Measurements from ENCODE around the gene CD69.
A peak's percentile ranks its signal among the peaks of the same experiment; 100 is the strongest.
"Not testable (repeated sequence)": the region's sequence is repeated elsewhere in the genome, so short reads cannot be mapped to it uniquely, and the experiment has no call there.

The CD69 gene

GRCh38 chr12:9724023-9724422 lies 36.7 kb downstream of the CD69 start:
- Histone ChIP-seq H3K9me3 (ENCODE audit: control insufficient read depth in 2 of 2, low read length in 2 of 2) (no peaks in the 10 kb centered on the region), H3K4me1 (ENCODE audit: control insufficient read depth in 2 of 2, insufficient read depth in 2 of 2, low read length in 2 of 2) (peaks cover 0 to 3% of the 10 kb centered on the region in 2 donors), H3K27ac (ENCODE audit: low read depth in 2 of 2, low read length in 2 of 2) (peak overlapping the region in 1 of 2 donors; percentile 41)

DNA sequence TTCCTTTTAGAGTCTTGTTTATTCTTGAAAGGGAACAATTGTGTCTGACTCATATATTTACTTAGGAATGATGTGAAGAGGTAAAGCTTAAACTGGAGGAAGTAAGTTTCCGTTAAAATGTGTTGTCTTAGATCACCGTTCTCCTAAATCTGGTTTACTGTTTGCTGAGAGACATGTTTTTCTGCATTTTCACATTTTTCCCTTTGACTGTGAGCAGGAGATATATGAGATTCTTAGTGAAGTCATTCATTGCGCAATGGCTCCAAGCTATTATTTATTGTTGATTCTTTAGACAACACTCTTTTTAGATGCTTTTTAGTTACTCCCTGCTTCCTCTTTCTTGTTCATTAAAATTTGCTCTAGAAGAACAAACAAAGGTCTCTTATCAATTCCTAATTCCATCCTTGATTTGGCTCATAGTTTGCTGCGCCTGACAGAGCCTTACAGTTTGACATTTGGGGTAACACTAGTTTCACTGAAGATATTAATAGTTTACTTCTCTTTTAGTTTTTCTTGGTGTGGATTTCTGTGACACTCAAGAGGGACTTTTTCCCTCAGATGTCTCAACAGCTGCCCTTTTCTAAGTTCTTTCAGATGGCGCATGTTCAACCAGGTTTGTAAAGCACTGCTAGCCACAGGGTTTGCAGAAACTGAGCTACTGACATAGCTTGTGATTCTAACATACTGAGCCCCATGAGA lies 39.2 kb downstream of the CD69 start:
- no peaks in the 10 kb centered on the region for H3K9me3 ChIP-seq (ENCODE audit: control insufficient read depth in 2 of 2, low read length in 2 of 2)
- no peak overlapping the region for H3K9ac ChIP-seq (ENCODE audit: low read depth in 1 of 2, low read length in 2 of 2)
- H3K36me3 ChIP-seq (ENCODE audit: control insufficient read depth in 2 of 2, insufficient read depth in 2 of 2, low read length in 2 of 2), result no peaks in the 10 kb centered on the region
- H3K4me1 ChIP-seq (ENCODE audit: control insufficient read depth in 2 of 2, insufficient read depth in 2 of 2, low read length in 2 of 2), result peaks cover 0 to 3% of the 10 kb centered on the region in 2 donors
- H3K27me3 ChIP-seq (ENCODE audit: control insufficient read depth in 2 of 2, insufficient read depth in 2 of 2, low read length in 2 of 2), result no peaks in the 10 kb centered on the region
- peak overlapping the region; percentile 38 to 50 for H3K27ac ChIP-seq (ENCODE audit: low read depth in 2 of 2, low read length in 2 of 2)
- H3K4me3 ChIP-seq (ENCODE audit: low read length in 2 of 2), result no peak overlapping the region

More at GRCh38 chr12:9724023-9724422, 36.7 kb downstream of the CD69 start:
- no peak overlapping the region for H3K4me3 ChIP-seq (ENCODE audit: low read length in 2 of 2)
- no peak overlapping the region for H3K9ac ChIP-seq (ENCODE audit: low read depth in 1 of 2, low read length in 2 of 2)
- no peaks in the 10 kb centered on the region for H3K36me3 ChIP-seq (ENCODE audit: control insufficient read depth in 2 of 2, insufficient read depth in 2 of 2, low read length in 2 of 2)
- H3K27me3 ChIP-seq (ENCODE audit: control insufficient read depth in 2 of 2, insufficient read depth in 2 of 2, low read length in 2 of 2), result no peaks in the 10 kb centered on the region

DNA sequence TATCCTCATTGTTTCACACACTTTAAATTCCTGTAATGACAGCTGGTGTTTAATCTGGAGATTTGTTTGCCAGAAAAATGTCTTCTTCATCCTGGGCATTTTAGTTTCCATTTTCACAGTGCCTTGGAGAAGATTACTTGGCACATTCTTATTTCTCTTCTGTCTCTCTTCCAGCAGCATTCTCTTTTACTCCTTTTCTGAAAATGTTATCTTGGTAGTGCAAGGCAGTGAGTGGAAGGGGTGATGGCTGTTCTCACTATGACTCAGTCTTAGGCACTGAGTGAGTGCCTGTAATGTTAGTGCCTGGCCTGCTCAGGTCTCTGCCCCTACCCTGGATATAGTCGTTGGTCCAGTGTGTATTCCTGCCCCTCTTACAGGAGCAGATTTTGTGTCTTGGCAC lies 40.9 kb downstream of the CD69 start:
- Histone ChIP-seq H3K9ac (ENCODE audit: low read depth in 1 of 2, low read length in 2 of 2) (no peak overlapping the region), H3K4me1 (ENCODE audit: control insufficient read depth in 2 of 2, insufficient read depth in 2 of 2, low read length in 2 of 2) (peaks cover 0 to 3% of the 10 kb centered on the region in 2 donors), H3K27ac (ENCODE audit: low read depth in 2 of 2, low read length in 2 of 2) (peak overlapping the region in 1 of 2 donors; percentile 12), H3K4me3 (ENCODE audit: low read length in 2 of 2) (no peak overlapping the region), H3K9me3 (ENCODE audit: control insufficient read depth in 2 of 2, low read length in 2 of 2) (no peaks in the 10 kb centered on the region), H3K27me3 (ENCODE audit: control insufficient read depth in 2 of 2, insufficient read depth in 2 of 2, low read length in 2 of 2) (no peaks in the 10 kb centered on the region), H3K36me3 (ENCODE audit: control insufficient read depth in 2 of 2, insufficient read depth in 2 of 2, low read length in 2 of 2) (no peaks in the 10 kb centered on the region)

- H3K27me3 ChIP-seq (ENCODE audit: control insufficient read depth in 2 of 2, insufficient read depth in 2 of 2, low read length in 2 of 2), result no peaks in the 10 kb centered on the region
- H3K4me3 ChIP-seq (ENCODE audit: low read length in 2 of 2), result no peak overlapping the region
- no peak overlapping the region for H3K9ac ChIP-seq (ENCODE audit: low read depth in 1 of 2, low read length in 2 of 2)
- H3K4me1 ChIP-seq (ENCODE audit: control insufficient read depth in 2 of 2, insufficient read depth in 2 of 2, low read length in 2 of 2), result peaks cover 0 to 3% of the 10 kb centered on the region in 2 donors
- no peak overlapping the region for H3K27ac ChIP-seq (ENCODE audit: low read depth in 2 of 2, low read length in 2 of 2)
- no peaks in the 10 kb centered on the region for H3K36me3 ChIP-seq (ENCODE audit: control insufficient read depth in 2 of 2, insufficient read depth in 2 of 2, low read length in 2 of 2)
- H3K9me3 ChIP-seq (ENCODE audit: control insufficient read depth in 2 of 2, low read length in 2 of 2), result no peaks in the 10 kb centered on the region
Measured at GRCh38 chr12:9718968-9719367, 41.7 kb downstream of the CD69 start.

DNA sequence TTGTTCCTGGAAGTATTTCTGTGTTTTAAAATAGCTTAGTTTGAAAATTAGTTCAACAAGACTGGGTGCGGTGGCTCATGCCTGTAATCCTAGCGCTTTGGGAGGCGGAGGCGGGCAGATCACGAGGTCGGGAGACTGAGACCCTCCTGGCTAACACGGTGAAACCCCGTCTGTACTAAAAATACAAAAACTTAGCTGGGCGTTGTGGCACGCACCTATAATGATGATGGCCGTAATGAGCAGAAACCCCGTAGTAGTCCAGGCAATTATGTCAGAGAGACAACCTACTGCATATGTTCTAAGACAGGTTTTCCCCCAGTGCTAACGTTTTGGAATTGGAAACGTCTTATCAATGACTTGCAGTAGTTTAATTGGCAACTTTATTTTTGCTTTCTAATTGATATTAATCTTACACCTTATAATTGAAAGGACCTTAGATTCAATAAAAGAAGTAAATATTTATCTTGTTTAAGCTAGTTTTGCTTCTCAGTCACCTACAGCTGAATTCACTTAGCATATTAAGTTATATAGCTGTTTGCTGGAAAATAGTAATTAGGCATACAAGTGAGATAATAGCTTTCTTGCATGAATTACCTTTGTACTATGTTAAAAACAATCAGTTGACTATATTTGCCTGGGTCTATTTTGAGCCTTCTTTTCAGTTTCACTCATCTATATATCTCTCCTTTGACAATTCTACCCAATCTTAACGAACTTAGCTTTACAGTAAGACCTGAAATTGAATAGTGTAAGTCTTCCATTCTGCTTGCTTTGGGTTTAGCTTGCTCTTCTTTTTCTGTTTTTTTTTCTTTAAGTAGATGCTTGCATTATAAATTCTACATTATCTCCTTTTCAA lies 43.4 kb downstream of the CD69 start:
- Histone ChIP-seq H3K36me3 (ENCODE audit: control insufficient read depth in 2 of 2, insufficient read depth in 2 of 2, low read length in 2 of 2) (no peaks in the 10 kb centered on the region), H3K27ac (ENCODE audit: low read depth in 2 of 2, low read length in 2 of 2) (no peak overlapping the region), H3K9me3 (ENCODE audit: control insufficient read depth in 2 of 2, low read length in 2 of 2) (no peaks in the 10 kb centered on the region), H3K4me3 (ENCODE audit: low read length in 2 of 2) (no peak overlapping the region), H3K27me3 (ENCODE audit: control insufficient read depth in 2 of 2, insufficient read depth in 2 of 2, low read length in 2 of 2) (no peaks in the 10 kb centered on the region), H3K9ac (ENCODE audit: low read depth in 1 of 2, low read length in 2 of 2) (no peak overlapping the region), H3K4me1 (ENCODE audit: control insufficient read depth in 2 of 2, insufficient read depth in 2 of 2, low read length in 2 of 2) (peaks cover 0 to 3% of the 10 kb centered on the region in 2 donors)

DNA sequence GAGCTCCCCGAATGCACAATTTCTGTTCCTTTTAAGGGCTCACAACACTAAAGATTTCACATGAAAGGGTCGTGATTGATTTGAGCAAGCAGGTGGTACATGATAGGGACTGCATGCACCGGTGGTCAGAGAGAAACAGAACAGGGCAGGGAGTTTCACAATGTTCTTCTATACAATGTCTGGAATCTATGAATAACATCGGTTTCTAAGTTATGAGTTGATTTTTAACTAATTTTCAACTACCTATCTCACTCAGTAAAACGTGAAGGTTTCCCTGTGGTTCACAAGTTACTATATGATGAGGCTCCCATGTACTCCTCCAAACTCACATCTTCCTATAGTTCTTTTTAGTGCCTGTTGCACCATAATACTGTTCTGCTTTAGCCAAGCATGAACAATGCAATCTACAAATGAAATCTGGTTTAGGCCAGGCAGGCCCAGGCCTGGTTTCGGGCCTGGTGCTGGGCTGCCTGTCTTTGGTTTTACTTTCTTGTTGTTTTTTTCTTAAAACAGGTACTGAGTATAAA lies 47.6 kb downstream of the CD69 start:
- H3K27ac ChIP-seq (ENCODE audit: low read depth in 2 of 2, low read length in 2 of 2); H3K9ac ChIP-seq (ENCODE audit: low read depth in 1 of 2, low read length in 2 of 2); H3K9me3 ChIP-seq (ENCODE audit: control insufficient read depth in 2 of 2, low read length in 2 of 2); H3K4me3 ChIP-seq (ENCODE audit: low read length in 2 of 2); H3K27me3 ChIP-seq (ENCODE audit: control insufficient read depth in 2 of 2, insufficient read depth in 2 of 2, low read length in 2 of 2); H3K36me3 ChIP-seq (ENCODE audit: control insufficient read depth in 2 of 2, insufficient read depth in 2 of 2, low read length in 2 of 2); H3K4me1 ChIP-seq (ENCODE audit: control insufficient read depth in 2 of 2, insufficient read depth in 2 of 2, low read length in 2 of 2): not testable (repeated sequence)

DNA sequence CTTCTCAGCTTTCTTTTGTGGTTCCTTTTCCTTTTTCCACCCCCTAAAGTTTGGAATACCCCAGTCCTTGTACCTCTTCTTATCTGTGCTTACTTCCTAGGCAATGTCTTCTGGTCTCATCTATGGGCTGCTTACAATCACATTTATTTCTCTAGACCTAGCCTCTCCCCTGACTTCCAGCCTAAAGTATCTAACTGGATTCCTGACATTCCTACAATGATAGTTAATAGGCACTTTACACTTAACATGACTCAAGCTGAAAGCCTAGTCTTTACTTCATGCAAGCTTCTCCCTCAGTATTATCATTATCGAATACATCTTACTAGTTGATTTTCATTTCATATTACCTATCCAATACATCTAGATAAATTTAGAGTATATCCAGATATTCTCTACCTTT lies 49.0 kb downstream of the CD69 start:
- no peaks in the 10 kb centered on the region for H3K36me3 ChIP-seq (ENCODE audit: control insufficient read depth in 2 of 2, insufficient read depth in 2 of 2, low read length in 2 of 2)
- no peak overlapping the region for H3K27ac ChIP-seq (ENCODE audit: low read depth in 2 of 2, low read length in 2 of 2)
- peaks cover 4 to 5% of the 10 kb centered on the region in 2 donors for H3K4me1 ChIP-seq (ENCODE audit: control insufficient read depth in 2 of 2, insufficient read depth in 2 of 2, low read length in 2 of 2)
- no peak overlapping the region for H3K4me3 ChIP-seq (ENCODE audit: low read length in 2 of 2)
- no peaks in the 10 kb centered on the region for H3K27me3 ChIP-seq (ENCODE audit: control insufficient read depth in 2 of 2, insufficient read depth in 2 of 2, low read length in 2 of 2)
- no peak overlapping the region for H3K9ac ChIP-seq (ENCODE audit: low read depth in 1 of 2, low read length in 2 of 2)
- no peaks in the 10 kb centered on the region for H3K9me3 ChIP-seq (ENCODE audit: control insufficient read depth in 2 of 2, low read length in 2 of 2)

DNA sequence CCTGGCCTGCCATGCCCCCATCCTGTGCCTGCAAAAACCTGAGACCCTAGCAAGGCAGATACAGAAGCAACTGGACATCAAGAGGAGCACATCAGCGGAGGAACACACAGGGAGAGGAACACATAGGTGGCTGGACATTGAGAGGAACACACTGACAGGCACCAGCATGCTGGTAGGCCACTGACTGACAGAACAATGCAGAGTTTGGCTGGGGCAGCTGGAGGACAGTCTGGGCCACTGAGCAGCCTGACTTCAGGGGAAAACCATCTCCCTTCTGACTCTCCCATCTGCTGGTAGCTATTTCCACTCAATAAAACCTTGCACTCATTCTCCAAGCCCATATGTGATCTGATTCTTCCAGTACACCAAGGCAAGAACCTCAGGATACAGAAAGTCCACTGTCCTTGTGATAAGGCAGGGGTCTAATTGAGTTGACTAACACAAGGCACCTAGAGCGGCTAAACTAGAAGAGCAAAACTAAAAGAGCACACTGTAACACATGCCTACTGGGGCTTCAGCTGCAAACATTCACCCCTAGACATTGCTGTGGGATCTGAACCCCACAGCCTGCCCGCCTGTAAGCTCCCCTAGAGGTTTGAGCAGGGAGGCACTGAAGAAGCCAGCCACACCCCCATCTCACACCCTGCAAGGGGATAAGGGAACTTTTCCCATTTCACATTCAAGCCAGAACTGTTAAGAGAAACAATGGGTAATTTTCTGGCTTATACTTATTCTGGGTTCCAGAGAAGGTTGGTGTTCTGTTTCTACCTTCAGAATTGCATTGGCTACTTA lies 49.9 kb downstream of the CD69 start:
- H3K27ac ChIP-seq (ENCODE audit: low read depth in 2 of 2, low read length in 2 of 2), result no peak overlapping the region
- H3K4me1 ChIP-seq (ENCODE audit: control insufficient read depth in 2 of 2, insufficient read depth in 2 of 2, low read length in 2 of 2), result peaks cover 4 to 5% of the 10 kb centered on the region in 2 donors
- no peak overlapping the region for H3K4me3 ChIP-seq (ENCODE audit: low read length in 2 of 2)
- H3K36me3 ChIP-seq (ENCODE audit: control insufficient read depth in 2 of 2, insufficient read depth in 2 of 2, low read length in 2 of 2), result no peaks in the 10 kb centered on the region
- no peak overlapping the region for H3K9ac ChIP-seq (ENCODE audit: low read depth in 1 of 2, low read length in 2 of 2)
- H3K9me3 ChIP-seq (ENCODE audit: control insufficient read depth in 2 of 2, low read length in 2 of 2), result no peaks in the 10 kb centered on the region
- H3K27me3 ChIP-seq (ENCODE audit: control insufficient read depth in 2 of 2, insufficient read depth in 2 of 2, low read length in 2 of 2), result no peaks in the 10 kb centered on the region

GRCh38 chr12:9708853-9709252 lies 51.8 kb downstream of the CD69 start:
- no peak overlapping the region for H3K27ac ChIP-seq (ENCODE audit: low read depth in 2 of 2, low read length in 2 of 2)
- H3K9ac ChIP-seq (ENCODE audit: low read depth in 1 of 2, low read length in 2 of 2), result no peak overlapping the region
- no peaks in the 10 kb centered on the region for H3K27me3 ChIP-seq (ENCODE audit: control insufficient read depth in 2 of 2, insufficient read depth in 2 of 2, low read length in 2 of 2)
- H3K4me3 ChIP-seq (ENCODE audit: low read length in 2 of 2), result no peak overlapping the region
- no peaks in the 10 kb centered on the region for H3K36me3 ChIP-seq (ENCODE audit: control insufficient read depth in 2 of 2, insufficient read depth in 2 of 2, low read length in 2 of 2)
- H3K9me3 ChIP-seq (ENCODE audit: control insufficient read depth in 2 of 2, low read length in 2 of 2), result no peaks in the 10 kb centered on the region
- peaks cover 4 to 5% of the 10 kb centered on the region in 2 donors for H3K4me1 ChIP-seq (ENCODE audit: control insufficient read depth in 2 of 2, insufficient read depth in 2 of 2, low read length in 2 of 2)
